ENCODE results near the gene LPP.

The LPP gene

DNA sequence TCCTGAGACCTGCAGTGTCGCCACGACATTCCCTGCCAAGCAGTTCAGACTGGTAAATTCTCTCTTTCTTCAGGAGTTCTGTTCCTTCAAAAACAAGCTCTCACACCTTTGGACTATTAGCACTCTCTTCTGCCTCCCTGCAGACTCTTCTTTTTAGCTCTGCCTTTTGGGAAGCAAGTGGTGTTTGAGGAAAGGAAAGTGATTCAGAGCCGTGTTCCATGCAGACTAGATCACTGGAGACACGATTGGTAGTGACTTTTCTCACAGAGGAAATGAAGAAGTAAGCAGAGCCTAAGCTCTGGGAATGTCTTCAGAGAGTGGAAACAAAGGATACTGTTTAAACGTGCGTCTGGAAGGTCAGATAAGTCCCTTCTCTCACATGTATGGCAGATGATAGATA lies 747.2 kb downstream of the LPP start:
- H3K4me1 ChIP-seq, result no peaks in the 10 kb centered on the region
- TF ChIP-seq, protein P1, sequence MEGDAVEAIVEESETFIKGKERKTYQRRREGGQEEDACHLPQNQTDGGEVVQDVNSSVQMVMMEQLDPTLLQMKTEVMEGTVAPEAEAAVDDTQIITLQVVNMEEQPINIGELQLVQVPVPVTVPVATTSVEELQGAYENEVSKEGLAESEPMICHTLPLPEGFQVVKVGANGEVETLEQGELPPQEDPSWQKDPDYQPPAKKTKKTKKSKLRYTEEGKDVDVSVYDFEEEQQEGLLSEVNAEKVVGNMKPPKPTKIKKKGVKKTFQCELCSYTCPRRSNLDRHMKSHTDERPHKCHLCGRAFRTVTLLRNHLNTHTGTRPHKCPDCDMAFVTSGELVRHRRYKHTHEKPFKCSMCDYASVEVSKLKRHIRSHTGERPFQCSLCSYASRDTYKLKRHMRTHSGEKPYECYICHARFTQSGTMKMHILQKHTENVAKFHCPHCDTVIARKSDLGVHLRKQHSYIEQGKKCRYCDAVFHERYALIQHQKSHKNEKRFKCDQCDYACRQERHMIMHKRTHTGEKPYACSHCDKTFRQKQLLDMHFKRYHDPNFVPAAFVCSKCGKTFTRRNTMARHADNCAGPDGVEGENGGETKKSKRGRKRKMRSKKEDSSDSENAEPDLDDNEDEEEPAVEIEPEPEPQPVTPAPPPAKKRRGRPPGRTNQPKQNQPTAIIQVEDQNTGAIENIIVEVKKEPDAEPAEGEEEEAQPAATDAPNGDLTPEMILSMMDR (IDR thresholded peaks at IDR 0.05; ENCODE audit: low read depth, low read length), result no peak
- no peaks in the 10 kb centered on the region; the same call in 1 of the 2 replicates for H3K27me3 ChIP-seq
- H3K4me3 ChIP-seq (ENCODE audit: low read depth, low read length), result no peak overlapping the region
- H3K36me3 ChIP-seq, result no peaks in the 10 kb centered on the region
- H3K9me3 ChIP-seq, result no peaks in the 10 kb centered on the region
- no peak for DNase-seq

- no peaks in the 10 kb centered on the region for H3K4me1 ChIP-seq
- DNase-seq, result no peak
- no peaks in the 10 kb centered on the region for H3K9me3 ChIP-seq
- no peak overlapping the region for H3K4me3 ChIP-seq (ENCODE audit: low read depth, low read length)
- H3K36me3 ChIP-seq, result no peaks in the 10 kb centered on the region
- TF ChIP-seq, protein P1 (IDR thresholded peaks at IDR 0.05; ENCODE audit: low read depth, low read length), result no peak
- no peaks in the 10 kb centered on the region; the same call in 1 of the 2 replicates for H3K27me3 ChIP-seq
Measured at GRCh38 chr3:188901671-188902287, 747.8 kb downstream of the LPP start.

DNA sequence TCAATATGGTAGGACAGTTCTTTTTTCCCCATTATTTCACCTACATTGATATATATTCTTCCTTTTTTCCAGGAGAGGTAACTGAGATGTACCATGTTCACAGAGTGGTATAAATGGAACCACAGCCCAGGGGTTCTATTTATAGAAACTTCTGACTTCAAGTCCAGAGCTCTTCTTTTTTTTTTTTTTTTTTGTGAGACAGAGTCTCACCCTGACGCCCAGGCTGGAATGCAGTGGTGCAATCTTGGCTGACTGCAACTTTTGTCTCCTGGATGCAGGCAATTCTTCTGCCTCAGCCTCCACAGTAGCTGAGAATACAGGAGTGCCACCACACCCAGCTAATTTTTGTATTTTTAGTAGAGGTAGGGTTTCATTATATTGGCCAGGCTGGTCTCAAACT lies 750.7 kb downstream of the LPP start:
- TF ChIP-seq, protein P1 (IDR thresholded peaks at IDR 0.05; ENCODE audit: low read depth, low read length), result no peak
- no peak overlapping the region for H3K4me3 ChIP-seq (ENCODE audit: low read depth, low read length)
- H3K27me3 ChIP-seq, result no peaks in the 10 kb centered on the region
- H3K9me3 ChIP-seq, result no peaks in the 10 kb centered on the region
- no peaks in the 10 kb centered on the region for H3K36me3 ChIP-seq
- no peak for DNase-seq
- no peaks in the 10 kb centered on the region for H3K4me1 ChIP-seq

DNA sequence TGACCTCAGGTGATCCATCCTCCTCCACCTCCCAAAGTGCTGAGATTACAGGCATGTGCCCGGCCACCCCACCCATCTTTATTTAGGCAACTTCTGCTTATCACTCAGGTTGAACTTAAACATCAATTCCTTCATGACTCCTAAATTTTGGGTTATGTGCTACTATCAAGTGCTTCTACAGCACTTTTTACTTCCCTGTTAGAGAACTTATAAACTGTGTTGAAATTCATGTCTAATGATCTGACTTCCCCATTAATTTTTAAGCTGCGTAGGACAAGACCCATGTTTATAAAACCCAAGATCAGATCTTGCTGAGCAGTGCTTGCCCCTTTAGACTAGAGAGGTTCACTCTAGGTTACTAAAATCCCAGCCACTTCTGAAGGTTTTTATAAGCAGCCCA lies 751.6 kb downstream of the LPP start:
- Histone ChIP-seq H3K4me3 (ENCODE audit: low read depth, low read length) (no peak overlapping the region), H3K27me3 (peaks cover 4% of the 10 kb centered on the region; the same call in 1 of the 2 replicates), H3K9me3 (no peaks in the 10 kb centered on the region), H3K4me1 (no peaks in the 10 kb centered on the region), H3K36me3 (no peaks in the 10 kb centered on the region)
- DNase-seq, result no peak
- TF ChIP-seq, protein P1 (IDR thresholded peaks at IDR 0.05; ENCODE audit: low read depth, low read length), result no peak

- TF ChIP-seq, protein P1 (IDR thresholded peaks at IDR 0.05; ENCODE audit: low read depth, low read length), result no peak
- no peak overlapping the region for H3K4me3 ChIP-seq (ENCODE audit: low read depth, low read length)
Measured at GRCh38 chr3:188906236-188906635, 752.3 kb downstream of the LPP start.

GRCh38 chr3:188908002-188908850 lies 754.3 kb downstream of the LPP start:
- Histone ChIP-seq H3K36me3 (no peaks in the 10 kb centered on the region), H3K27me3 (peaks cover 4% of the 10 kb centered on the region; the same call in 1 of the 2 replicates), H3K4me1 (no peaks in the 10 kb centered on the region), H3K4me3 (ENCODE audit: low read depth, low read length) (no peak overlapping the region), H3K9me3 (0 out of 2 replicates have a peak, but pooled peaks cover under 1% of the 10 kb centered on the region)
- TF ChIP-seq, protein P1 (IDR thresholded peaks at IDR 0.05; ENCODE audit: low read depth, low read length), result no peak
- DNase-seq, result no peak

More at GRCh38 chr3:188906236-188906635, 752.3 kb downstream of the LPP start:
- H3K9me3 ChIP-seq, result no peaks in the 10 kb centered on the region
- no peak for DNase-seq
- no peaks in the 10 kb centered on the region for H3K36me3 ChIP-seq
- H3K27me3 ChIP-seq, result peaks cover 4% of the 10 kb centered on the region; the same call in 1 of the 2 replicates
- no peaks in the 10 kb centered on the region for H3K4me1 ChIP-seq

Measured in BE2C (cell line).